SK-N-SH (cell line): ENCODE results near the gene SLAMF8. TPM values are rescaled to one million over a fixed set of nuclear protein-coding genes. Genes with fewer than 3 reads are reported as not detected.

Experiments
- CTCF ChIA-PET: fragments of 300-600, 350-600 bp; formaldehyde crosslinking; extraction: SDS; loops from one replicate; lab custom pipeline; 2021; lab: Yijun Ruan, JAX
- POLR2A ChIA-PET: fragments of 350-600 bp; sonication (Branson Sonifier 250); formaldehyde crosslinking; extraction: SDS; loops from one replicate; lab custom pipeline; 2020; ENCODE audit warnings: antibody characterized with exemption, inconsistent platforms; lab: Yijun Ruan, JAX
- DNase-seq: peaks from one replicate; pipeline ENCODE4 v3.0.0; 2012
- H2AFZ ChIP-seq: fragments of 200-600 bp; sonication (generic); 2 replicates; pipeline ENCODE4 v1.8.1; 2016; ENCODE audit warnings: antibody characterized with exemption, mild to moderate bottlenecking, low read depth
- H3F3A ChIP-seq: fragments of 200-600 bp; sonication (generic); replicated peaks from 2 replicates; pipeline ENCODE3; 2016; ENCODE audit warnings: antibody characterized with exemption, mild to moderate bottlenecking; ENCODE audit not compliant: insufficient read depth
- H3K27ac ChIP-seq, 2 experiments: fragments of 200-500 bp in 1 of 2; fragments of 200-600 bp in 1 of 2; sonication (Bioruptor generic) in 1 of 2; sonication (generic), shearing (Covaris generic) in 1 of 2; 2 replicates each; pipeline versions ENCODE4 v1.5.1 to v1.6.1; 2014 to 2016; ENCODE audit warnings: low read depth in 2 of 2, inconsistent platforms in 1 of 2, low read length in 1 of 2, mild to moderate bottlenecking in 1 of 2, mixed read lengths in 1 of 2
- H3K27me3 ChIP-seq: fragments of 200-600 bp; sonication (generic), shearing (Covaris generic); 2 replicates; pipeline ENCODE4 v1.6.1; 2016; ENCODE audit warnings: mixed run types; ENCODE audit not compliant: insufficient read depth
- H3K36me3 ChIP-seq, 2 experiments: fragments of 200-500 bp in 1 of 2; fragments of 200-600 bp in 1 of 2; sonication (Bioruptor generic) in 1 of 2; sonication (generic) in 1 of 2; replicated peaks in 1 of 2; 2 replicates each; pipeline versions ENCODE3 to v1.5.1; 2014 to 2016; ENCODE audit warnings: low read length in 1 of 2, mild to moderate bottlenecking in 1 of 2; ENCODE audit not compliant: insufficient read depth in 2 of 2, control insufficient read depth in 1 of 2
- H3K4me1 ChIP-seq, 2 experiments: fragments of 200-500 bp in 1 of 2; fragments of 200-600 bp in 1 of 2; sonication (Bioruptor generic) in 1 of 2; sonication (generic), shearing (Covaris generic) in 1 of 2; 2 replicates each; pipeline versions ENCODE4 v1.5.1 to v1.6.1; 2014 to 2016; ENCODE audit warnings: low read depth in 1 of 2, low read length in 1 of 2, mixed run types in 1 of 2; ENCODE audit not compliant: insufficient read depth in 2 of 2, control insufficient read depth in 1 of 2
- H3K4me2 ChIP-seq: fragments of 200-600 bp; sonication (generic), shearing (Covaris generic); 2 replicates; pipeline ENCODE4 v1.6.1; 2017; ENCODE audit warnings: mixed run types
- H3K4me3 ChIP-seq, 2 experiments: fragments of 200-500 bp in 1 of 2; fragments of 200-600 bp in 1 of 2; sonication (Bioruptor generic) in 1 of 2; sonication (generic), shearing (Covaris generic) in 1 of 2; 2 replicates each; pipeline versions ENCODE4 v1.5.1 to v1.8.1; 2014 to 2016; ENCODE audit warnings: low read depth in 2 of 2, inconsistent platforms in 1 of 2, low read length in 1 of 2, mild to moderate bottlenecking in 1 of 2, mixed read lengths in 1 of 2, moderate library complexity in 1 of 2
- H3K79me2 ChIP-seq: fragments of 200-600 bp; sonication (generic); 2 replicates; pipeline ENCODE4 v1.8.1; 2017; ENCODE audit warnings: mild to moderate bottlenecking; ENCODE audit not compliant: insufficient read depth
- H3K9ac ChIP-seq: fragments of 200-600 bp; sonication (generic); 2 replicates; pipeline ENCODE4 v1.6.1; 2017; ENCODE audit warnings: mixed run types
- H3K9me2 ChIP-seq: fragments of 200-600 bp; sonication (generic); 2 replicates; pipeline ENCODE4 v1.6.1; 2017; ENCODE audit warnings: mixed run types
- H3K9me3 ChIP-seq: fragments of 200-600 bp; sonication (generic); 2 replicates; pipeline ENCODE4 v1.6.1; 2017; ENCODE audit warnings: mixed run types, mild to moderate bottlenecking, moderate library complexity
- H4K20me1 ChIP-seq: fragments of 200-600 bp; sonication (generic); 2 replicates; pipeline ENCODE4 v1.6.1; 2017; ENCODE audit warnings: mild to moderate bottlenecking, mixed run types; ENCODE audit not compliant: insufficient read depth
- ELF1 ChIP-seq: IDR thresholded peaks from 2 replicates; pipeline ENCODE4 v1.4.0; 2012
- FOSL2 ChIP-seq: IDR thresholded peaks from 2 replicates; pipeline ENCODE4 v1.4.0; 2012; ENCODE audit warnings: low read depth, mild to moderate bottlenecking, moderate library complexity, borderline replicate concordance
- FOXJ3 ChIP-seq: sonication (generic); formaldehyde crosslinking; IDR thresholded peaks from 2 replicates; pipeline ENCODE4 v1.5.1; 2020; ENCODE audit warnings: mild to moderate bottlenecking, missing genetic modification reagents
- FOXM1 ChIP-seq: IDR thresholded peaks from 2 replicates; pipeline ENCODE4 v1.4.0; 2012; ENCODE audit warnings: low read depth, mild to moderate bottlenecking
- GATA2 ChIP-seq: sonication (generic); formaldehyde crosslinking; IDR thresholded peaks from 2 replicates; pipeline ENCODE4 v1.5.0; 2020; ENCODE audit warnings: mild to moderate bottlenecking, missing genetic modification reagents
- MEF2A ChIP-seq: IDR thresholded peaks from 2 replicates; pipeline ENCODE4 v1.4.0; 2012; ENCODE audit warnings: low read depth, borderline replicate concordance
- RCOR1 ChIP-seq: fragments of 150-350 bp; IDR thresholded peaks from 2 replicates; pipeline ENCODE4 v1.6.1; 2017; ENCODE audit warnings: antibody characterized with exemption, low read length
- RFX5 ChIP-seq: IDR thresholded peaks from 2 replicates; pipeline ENCODE4 v1.6.1; 2012; ENCODE audit warnings: mild to moderate bottlenecking, improper control_type of control experiment, low read length
- SMC3 ChIP-seq: IDR thresholded peaks from 2 replicates; pipeline ENCODE4 v1.6.1; 2012; ENCODE audit warnings: low read depth, low read length, improper control_type of control experiment
- TCF12 ChIP-seq: IDR thresholded peaks from 2 replicates; pipeline ENCODE4 v1.4.0; 2012
- TEAD4 ChIP-seq: IDR thresholded peaks from 2 replicates; pipeline ENCODE4 v1.4.0; 2012; ENCODE audit warnings: mild to moderate bottlenecking, borderline replicate concordance; ENCODE audit not compliant: insufficient read depth
- WGBS: methylation state at CpG from one replicate; pipeline ENCODE4 v1.1.6; 2017; ENCODE audit warnings: low lambda C conversion rate; 5-methylcytosine and 5-hydroxymethylcytosine counted together
- polyA plus RNA-seq, 3 experiments: library from polyadenylated mRNA; depleted of rRNA; stranded (reverse); fragments of >200 nt; gene quantifications; 2 replicates each; pipeline ENCODE4 v1.2.3, GENCODE V29; 2012
- TF ChIP-seq, protein P1 (sequence below): fragments of 200-600 bp; sonication (generic); IDR thresholded peaks from 2 replicates; pipeline ENCODE4 v1.6.1; 2017; ENCODE audit warnings: antibody characterized with exemption, mild to moderate bottlenecking, moderate library complexity
- TF ChIP-seq, protein P2 (sequence below): IDR thresholded peaks from 2 replicates; pipeline ENCODE4 v1.4.0; 2012; ENCODE audit warnings: low read depth, borderline replicate concordance
- TF ChIP-seq, protein P3 (sequence below): fragments of 150-350 bp; IDR thresholded peaks from 2 replicates; pipeline ENCODE4 v1.6.1; 2017; ENCODE audit warnings: antibody characterized with exemption, low read length, low read depth, borderline replicate concordance
- TF ChIP-seq, protein P4 (sequence below): IDR thresholded peaks from 2 replicates; pipeline ENCODE4; 2012

SLAMF8 gene
- polyA plus RNA-seq, 1 of the 3 experiments (the other 2 are of a cell fraction): not detected

DNA sequence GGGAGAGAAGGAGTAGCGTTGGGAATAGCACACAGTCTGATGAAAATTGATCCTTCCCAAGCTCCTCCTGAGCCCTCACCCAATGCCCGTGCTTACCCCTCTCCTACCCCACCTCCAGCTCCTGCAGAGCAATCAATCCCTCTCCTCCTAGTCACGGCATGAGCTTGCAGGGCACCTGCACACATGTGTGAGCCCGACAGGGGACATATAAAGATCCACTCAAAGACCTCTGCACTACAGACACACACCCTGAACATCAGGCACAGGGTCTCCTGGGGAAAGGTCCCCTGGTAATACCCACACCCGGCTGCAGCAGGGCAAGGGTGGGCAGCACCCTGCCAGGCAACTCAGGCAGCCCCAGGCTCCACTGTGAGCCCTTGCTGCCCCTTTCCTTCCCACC, 35.4 kb downstream of the SLAMF8 start:
- no peak overlapping the region for H3K4me2 ChIP-seq
- H3K36me3 ChIP-seq: no peaks in the 10 kb centered on the region
- no peaks in the 10 kb centered on the region for H3K27me3 ChIP-seq
- H3K9ac ChIP-seq: no peak overlapping the region
- H3K9me2 ChIP-seq: no peaks in the 10 kb centered on the region
- DNase-seq: no peak
- ChIA-PET POLR2A (no interaction called here), CTCF (interaction anchor here (1.7 to 4.9 kb wide), 2 partner anchors 29 to 63 kb away, joined by 6 to 14 read pairs; no protein-coding TSS in a partner anchor)
- H3K4me1 ChIP-seq: peaks cover 0 to 10% of the 10 kb centered on the region in 2 experiments; a peak in 1 of 4 replicates
- H4K20me1 ChIP-seq: no peaks in the 10 kb centered on the region
- H3F3A ChIP-seq: no peaks in the 10 kb centered on the region
- H3K79me2 ChIP-seq: no peaks in the 10 kb centered on the region
- TF ChIP-seq SMC3: no peak
- TF ChIP-seq, protein P1, sequence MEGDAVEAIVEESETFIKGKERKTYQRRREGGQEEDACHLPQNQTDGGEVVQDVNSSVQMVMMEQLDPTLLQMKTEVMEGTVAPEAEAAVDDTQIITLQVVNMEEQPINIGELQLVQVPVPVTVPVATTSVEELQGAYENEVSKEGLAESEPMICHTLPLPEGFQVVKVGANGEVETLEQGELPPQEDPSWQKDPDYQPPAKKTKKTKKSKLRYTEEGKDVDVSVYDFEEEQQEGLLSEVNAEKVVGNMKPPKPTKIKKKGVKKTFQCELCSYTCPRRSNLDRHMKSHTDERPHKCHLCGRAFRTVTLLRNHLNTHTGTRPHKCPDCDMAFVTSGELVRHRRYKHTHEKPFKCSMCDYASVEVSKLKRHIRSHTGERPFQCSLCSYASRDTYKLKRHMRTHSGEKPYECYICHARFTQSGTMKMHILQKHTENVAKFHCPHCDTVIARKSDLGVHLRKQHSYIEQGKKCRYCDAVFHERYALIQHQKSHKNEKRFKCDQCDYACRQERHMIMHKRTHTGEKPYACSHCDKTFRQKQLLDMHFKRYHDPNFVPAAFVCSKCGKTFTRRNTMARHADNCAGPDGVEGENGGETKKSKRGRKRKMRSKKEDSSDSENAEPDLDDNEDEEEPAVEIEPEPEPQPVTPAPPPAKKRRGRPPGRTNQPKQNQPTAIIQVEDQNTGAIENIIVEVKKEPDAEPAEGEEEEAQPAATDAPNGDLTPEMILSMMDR: no peak
- TF ChIP-seq, protein P2, sequence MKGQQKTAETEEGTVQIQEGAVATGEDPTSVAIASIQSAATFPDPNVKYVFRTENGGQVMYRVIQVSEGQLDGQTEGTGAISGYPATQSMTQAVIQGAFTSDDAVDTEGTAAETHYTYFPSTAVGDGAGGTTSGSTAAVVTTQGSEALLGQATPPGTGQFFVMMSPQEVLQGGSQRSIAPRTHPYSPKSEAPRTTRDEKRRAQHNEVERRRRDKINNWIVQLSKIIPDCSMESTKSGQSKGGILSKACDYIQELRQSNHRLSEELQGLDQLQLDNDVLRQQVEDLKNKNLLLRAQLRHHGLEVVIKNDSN: no peak
- TF ChIP-seq TCF12: no peak
- TF ChIP-seq FOSL2: no peak
- no peak for TF ChIP-seq TEAD4
- TF ChIP-seq, protein P3, sequence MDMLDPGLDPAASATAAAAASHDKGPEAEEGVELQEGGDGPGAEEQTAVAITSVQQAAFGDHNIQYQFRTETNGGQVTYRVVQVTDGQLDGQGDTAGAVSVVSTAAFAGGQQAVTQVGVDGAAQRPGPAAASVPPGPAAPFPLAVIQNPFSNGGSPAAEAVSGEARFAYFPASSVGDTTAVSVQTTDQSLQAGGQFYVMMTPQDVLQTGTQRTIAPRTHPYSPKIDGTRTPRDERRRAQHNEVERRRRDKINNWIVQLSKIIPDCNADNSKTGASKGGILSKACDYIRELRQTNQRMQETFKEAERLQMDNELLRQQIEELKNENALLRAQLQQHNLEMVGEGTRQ: no peak
- TF ChIP-seq GATA2 (CRISPR knock-in tag): no peak
- TF ChIP-seq FOXM1: no peak
- no peak for TF ChIP-seq FOXJ3 (CRISPR knock-in tag)
- no peak for TF ChIP-seq RCOR1
- TF ChIP-seq RFX5: no peak
- TF ChIP-seq, protein P4, sequence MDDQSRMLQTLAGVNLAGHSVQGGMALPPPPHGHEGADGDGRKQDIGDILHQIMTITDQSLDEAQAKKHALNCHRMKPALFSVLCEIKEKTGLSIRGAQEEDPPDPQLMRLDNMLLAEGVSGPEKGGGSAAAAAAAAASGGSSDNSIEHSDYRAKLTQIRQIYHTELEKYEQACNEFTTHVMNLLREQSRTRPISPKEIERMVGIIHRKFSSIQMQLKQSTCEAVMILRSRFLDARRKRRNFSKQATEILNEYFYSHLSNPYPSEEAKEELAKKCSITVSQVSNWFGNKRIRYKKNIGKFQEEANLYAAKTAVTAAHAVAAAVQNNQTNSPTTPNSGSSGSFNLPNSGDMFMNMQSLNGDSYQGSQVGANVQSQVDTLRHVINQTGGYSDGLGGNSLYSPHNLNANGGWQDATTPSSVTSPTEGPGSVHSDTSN: no peak
- no peak for TF ChIP-seq ELF1
- no peak for TF ChIP-seq MEF2A
- no peak overlapping the region for H3K4me3 ChIP-seq
- WGBS: 87% methylated on average over 5 of the region's 5 CpGs
- no peak overlapping the region for H2AFZ ChIP-seq
- H3K27ac ChIP-seq: no peak overlapping the region
- H3K9me3 ChIP-seq: no peaks in the 10 kb centered on the region
